SKM-1 treated with dmso at 0.1 percent for 144 hours (cell line): Measurements from ENCODE around the gene PPIL4.
A peak's percentile ranks its signal among the peaks of the same experiment; 100 is the strongest.

Source experiments
- DNase-seq: peaks from one replicate; lab custom pipeline; 2025; ENCODE audit not compliant: unreplicated experiment; lab: John Stamatoyannopoulos, UW

The PPIL4 gene, protein sequence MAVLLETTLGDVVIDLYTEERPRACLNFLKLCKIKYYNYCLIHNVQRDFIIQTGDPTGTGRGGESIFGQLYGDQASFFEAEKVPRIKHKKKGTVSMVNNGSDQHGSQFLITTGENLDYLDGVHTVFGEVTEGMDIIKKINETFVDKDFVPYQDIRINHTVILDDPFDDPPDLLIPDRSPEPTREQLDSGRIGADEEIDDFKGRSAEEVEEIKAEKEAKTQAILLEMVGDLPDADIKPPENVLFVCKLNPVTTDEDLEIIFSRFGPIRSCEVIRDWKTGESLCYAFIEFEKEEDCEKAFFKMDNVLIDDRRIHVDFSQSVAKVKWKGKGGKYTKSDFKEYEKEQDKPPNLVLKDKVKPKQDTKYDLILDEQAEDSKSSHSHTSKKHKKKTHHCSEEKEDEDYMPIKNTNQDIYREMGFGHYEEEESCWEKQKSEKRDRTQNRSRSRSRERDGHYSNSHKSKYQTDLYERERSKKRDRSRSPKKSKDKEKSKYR

DNA sequence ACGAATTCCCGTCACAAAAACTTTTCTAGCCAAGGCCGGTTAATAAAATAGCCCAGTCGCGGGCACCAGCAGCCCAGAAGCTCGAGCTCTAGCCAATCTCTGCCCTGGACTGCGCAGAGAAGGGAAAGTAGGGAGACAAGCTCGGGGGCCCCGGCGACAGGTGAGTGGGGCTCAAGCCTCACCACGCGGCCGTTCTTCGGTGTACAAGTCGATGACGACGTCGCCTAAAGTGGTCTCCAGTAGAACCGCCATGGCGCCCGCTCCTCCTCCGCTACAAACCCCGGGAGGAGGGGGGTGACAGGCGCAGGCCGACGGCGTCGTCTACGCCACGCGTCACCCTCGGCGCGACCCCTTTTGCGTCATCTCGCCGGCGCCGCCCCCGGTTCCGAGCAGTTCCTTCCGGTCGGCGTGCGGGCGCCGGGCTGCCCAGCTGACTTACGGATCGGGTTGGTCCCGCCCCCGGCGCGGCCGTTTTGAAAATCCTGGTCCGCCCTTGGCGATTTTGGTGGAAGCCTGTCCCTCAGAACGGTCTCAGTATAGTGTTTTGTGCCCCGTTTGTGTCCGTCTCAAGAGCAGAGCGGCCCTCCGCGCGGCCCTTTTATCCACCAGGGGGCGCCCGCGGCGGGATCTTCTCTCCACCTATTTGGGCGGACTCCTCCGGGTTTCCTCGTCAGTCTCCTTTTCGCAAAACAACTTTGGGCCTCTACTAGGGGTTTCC lies at the start of gene PPIL4:
Gene PPIL4 (minus strand): TSS at position 290 of the 718 bp plus-strand sequence. CDS start 38 bp downstream, at position 252.
- peak; percentile 85 for DNase-seq

DNA sequence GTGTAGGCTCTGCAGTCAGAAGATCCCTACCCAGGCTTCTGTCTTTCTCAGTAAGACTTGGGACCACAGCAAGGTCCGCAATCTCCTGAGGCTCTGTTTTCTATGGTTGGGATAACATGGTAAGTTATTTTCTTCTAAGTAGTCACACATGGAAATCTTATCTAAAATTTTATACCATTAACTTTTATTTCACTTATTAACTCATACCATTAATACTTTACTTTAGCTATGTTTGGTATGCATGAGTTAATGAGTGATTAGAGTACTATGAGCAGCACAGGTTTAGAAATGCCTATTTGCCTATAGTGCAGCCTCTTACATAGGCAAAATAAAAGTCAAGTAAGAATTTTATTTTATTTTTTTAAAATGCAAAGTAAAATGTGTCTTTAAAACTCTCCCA lies 47.6 kb upstream of the PPIL4 start:
- no peak for DNase-seq

DNA sequence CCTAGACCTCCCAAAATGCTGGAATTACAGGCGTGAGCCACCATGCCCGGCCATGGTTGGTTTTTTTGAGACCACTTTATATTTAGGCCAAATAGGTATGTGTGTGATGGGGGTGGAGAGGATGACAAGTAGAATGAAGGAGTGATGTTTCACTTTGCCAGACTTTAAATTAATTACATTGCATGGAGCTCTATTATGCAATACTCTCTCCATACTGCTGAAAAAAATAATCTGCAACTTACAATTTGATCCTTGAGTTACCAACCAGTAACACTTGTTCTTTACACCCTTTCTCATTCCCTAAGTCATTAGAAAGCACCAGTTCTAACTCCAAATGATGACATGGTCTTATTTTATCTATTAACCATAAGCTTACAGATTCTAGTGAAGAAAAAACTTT lies 47.1 kb upstream of the PPIL4 start:
- no peak for DNase-seq

DNA sequence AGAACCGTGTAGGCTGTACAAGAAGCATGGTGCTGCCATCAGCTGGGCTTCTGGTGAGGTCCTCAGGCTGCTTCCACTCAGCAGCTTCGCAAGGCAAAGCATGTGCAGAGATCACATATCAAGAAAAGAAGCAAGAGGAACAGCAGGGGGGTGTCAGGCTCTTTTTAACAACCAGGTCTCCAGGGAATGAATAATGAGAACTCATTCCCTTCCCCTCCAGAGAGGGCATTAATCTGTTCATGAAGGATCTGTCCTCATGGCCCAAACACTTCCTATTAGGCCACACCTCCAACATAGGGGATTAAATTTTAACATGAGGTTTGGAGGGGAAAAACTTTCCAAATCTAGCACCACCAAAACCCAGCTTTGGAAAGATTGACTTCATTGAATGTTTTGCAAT lies 40.3 kb upstream of the PPIL4 start:
- no peak for DNase-seq

DNA sequence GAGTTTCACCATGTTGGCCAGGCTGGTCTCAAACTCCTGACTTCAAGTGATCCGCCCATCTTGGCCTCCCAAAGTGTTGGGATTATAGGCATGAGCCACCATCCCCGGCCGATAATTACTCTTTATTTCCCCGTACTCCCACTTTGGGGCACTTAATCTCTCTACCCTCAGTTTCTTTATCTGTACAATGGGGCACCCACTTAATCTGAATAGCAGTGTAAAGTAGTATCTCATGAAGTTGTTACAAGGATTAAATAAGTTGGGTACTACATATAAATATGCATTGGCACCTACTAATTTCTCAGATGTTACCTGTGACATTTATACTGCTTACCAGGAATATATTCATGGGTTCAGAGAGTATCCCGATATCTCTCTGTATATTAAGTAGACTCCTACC lies 35.5 kb upstream of the PPIL4 start:
- DNase-seq, result no peak

DNA sequence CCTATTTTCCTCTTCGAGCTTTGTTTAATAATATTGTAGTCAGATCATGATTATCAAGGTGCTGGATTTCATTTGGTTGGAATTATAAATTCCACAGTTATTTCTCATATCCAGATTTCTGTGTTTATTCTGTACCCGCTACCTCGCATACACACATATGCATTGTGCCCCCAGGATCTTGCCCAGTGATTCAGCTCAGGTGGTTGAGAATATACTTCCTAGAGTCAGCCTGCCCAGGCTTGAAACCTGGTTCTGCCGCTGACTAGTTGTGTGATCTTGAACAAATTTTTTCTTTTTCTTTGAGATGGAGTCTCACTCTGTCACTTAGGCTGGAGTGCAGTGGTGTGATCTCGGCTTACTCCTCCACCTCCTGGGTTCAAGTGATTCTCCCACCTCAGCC lies 35.0 kb upstream of the PPIL4 start:
- DNase-seq, result no peak

DNA sequence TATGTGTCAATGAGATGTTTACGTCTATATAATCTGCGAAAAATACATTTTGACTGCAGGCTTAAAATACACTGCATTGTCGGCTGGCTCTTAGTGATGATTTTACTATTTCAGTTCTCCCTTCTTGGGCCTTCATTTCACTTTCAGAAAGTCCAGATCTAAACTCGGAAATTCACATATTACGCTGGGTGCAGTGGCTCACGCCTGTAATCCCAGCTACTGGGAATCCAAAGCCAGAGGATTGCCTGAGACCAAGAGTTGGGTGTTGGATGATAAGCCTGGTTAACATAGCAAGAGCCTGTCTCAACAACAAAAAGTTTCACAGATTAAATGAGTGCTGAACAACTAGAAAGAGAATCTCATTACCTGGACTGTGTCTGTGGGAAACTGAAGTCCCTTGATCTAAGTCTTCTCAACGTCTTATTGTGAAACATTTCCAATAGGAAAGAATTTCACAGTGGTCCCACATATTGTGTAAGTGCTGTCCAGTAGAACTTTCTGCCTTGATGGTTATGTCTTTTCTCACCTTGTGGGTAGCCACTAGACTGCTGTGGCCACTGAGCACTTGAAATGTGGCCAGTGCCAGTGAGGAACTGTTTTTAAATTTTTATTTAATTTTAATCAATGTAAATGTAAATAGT lies 22.2 kb upstream of the PPIL4 start:
- no peak for DNase-seq

DNA sequence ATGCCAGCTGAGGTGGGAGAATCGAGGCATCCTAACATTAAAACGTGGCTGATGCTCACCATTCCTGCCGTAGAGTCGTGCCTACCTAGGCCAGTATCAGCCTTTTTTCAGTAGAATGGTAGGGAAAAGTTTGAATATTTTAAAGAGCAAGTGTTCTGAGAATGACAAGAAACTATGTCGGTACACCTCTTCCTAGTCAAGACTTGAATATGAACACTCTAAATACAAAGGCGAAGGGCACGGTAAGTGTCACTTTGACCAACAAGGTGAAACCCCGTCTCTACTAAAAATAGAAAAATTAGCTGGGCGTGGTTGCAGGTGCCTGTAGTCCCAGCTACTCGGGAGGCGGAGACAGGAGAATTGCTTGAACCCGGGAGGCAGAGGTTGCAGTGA lies 21.3 kb upstream of the PPIL4 start:
- DNase-seq, result no peak

DNA sequence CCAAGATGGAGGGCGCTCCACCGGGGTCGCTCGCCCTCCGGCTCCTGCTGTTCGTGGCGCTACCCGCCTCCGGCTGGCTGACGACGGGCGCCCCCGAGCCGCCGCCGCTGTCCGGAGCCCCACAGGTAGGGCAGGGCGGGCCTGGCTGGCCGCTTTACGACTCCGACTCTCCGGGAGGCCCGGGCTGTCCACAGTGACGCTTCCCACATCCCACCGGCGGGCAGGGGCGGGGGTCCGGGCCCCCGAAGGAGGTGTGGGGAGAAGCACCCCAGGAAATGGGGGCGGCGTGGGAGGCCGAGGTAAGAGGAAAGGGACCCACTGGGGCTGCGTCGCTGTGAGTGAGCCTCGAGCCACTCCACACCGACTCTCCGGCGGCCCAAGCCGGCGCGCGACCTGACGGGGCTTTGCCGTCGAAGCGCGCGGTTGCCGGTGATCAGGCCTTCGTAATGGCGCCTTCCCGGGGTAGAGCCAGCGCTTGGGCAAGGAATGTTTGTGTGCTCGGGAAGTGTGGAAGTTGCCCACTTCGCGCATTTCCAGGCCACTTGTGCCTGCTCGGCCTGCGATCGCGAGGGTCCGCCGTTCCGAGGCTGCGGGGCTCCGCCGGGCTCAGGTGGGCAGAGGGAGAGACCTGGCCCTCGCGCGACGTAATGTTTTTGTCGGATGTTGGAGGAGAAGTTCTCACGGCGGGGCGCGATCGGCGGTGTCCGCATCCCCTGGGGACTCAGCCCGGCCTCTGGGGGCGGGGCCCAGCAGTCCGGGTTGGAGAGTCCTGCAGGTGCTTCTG lies 20.8 kb upstream of the PPIL4 start:
- peak; percentile 11 for DNase-seq

DNA sequence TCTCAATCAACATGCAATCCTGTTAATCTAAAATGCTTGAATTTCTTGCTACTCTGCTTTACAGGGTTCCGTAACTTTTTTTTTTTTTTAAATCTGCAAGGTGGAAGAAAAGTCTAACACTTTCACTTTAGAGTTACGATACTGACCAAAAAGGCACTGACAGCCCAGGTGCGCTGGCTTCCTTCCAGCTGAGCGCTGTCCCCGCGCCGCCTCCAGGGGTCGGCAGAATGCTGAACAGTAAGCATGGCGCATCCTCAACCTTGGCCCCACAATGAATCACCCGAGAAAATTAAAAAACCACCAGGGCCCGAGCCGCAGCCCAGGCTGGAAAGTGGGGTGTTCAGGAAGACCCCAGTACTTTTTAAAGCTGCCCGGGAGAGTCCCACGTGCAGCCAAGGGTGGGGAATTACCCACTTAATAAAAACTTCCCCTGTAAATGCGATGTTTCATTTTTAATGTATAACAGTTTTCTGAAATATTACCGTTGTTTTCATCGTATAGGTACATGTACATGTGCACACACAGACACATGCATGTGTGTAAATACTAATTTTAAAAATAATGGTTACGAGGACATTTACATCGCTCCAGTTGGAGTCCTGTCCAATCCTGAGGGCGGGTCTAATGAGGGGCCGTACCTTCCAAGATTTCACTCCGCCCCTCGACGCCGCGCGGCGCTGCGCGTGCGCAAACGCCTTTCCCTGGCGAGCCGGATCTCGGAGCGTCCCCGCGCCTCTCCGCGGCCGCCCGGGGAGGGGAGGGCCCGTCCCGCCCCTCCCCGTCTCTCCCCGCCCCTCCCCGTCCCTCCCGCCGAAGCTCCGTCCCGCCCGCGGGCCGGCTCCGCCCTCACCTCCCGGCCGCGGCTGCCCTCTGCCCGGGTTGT lies 19.9 kb upstream of the PPIL4 start, which contains the start of gene GINM1:
Gene GINM1 (plus strand): TSS at position 849 of the 883 bp plus-strand sequence. CDS start 40 bp downstream, outside the sequence.
- peak; percentile 88 for DNase-seq

DNA sequence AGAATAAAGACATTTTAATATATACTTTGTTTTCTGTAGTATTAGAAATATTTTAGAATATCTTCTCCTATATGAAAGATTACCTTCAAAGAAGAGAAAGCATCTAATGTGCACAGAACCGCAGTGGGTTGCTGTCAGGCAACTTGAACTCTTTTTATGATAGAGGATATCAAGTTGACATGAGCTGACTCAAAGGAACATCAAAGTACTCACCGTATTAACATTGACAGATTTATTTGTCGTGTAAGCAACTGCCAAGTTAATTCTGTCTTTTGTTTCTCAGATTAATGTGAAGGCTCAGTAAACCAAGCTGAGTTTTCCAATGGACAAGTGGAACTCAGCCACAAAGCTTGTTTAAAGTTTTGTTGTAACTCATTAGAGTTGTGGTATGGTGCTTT lies 18.1 kb upstream of the PPIL4 start:
- no peak for DNase-seq

DNA sequence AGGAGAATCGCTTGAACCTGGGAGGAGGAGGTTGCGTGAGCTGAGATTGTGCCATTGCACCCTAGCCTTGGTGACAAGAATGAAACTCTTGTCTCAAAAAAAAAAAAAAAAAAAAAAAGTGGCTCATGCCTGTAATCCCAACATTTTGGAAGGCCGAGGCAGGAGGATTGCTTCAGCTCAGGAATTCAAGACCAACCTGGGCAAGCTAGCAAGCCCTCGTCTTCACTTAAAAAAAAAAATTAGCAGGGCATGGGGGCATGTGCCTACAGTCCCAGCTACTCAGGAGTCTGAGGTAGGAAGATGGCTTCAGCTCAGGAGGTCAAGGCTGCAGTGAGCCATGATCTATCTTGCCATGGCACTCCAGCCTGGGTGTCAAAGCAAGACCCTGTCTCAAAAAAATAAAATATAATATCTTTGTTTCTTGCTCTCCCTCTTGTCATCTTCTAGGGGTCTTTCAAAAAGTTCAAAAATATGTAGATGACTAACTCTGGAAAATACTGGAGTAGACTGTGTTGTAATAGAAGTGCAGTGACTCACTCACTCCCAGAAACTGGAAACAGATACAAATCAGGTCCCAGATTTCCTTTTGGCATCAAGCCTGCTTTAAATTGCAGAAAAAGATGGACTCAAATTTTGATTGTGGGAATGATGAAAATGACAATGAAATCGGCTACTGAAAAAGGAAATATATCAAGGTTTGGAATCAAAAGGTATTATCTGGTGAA lies 17.5 kb upstream of the PPIL4 start:
- no peak for DNase-seq

DNA sequence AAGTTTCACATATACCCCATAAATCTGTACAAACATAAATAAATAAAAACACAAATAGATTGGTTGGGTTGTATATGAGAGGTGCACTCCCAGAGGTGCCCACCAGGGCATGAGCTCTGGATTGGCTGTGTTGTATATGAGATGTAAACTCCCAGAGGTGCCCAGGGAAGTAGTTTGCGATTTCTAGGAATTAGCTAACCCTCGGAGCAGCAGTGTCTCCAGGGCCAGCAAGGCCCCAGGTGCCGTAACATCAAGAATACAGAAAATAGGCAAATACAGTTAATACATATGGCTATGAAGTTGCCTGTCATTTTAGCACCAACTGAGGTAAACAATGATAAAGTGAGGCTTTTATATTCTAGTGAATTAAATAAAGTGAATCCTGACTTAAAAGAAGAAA lies 14.9 kb upstream of the PPIL4 start:
- no peak for DNase-seq

DNA sequence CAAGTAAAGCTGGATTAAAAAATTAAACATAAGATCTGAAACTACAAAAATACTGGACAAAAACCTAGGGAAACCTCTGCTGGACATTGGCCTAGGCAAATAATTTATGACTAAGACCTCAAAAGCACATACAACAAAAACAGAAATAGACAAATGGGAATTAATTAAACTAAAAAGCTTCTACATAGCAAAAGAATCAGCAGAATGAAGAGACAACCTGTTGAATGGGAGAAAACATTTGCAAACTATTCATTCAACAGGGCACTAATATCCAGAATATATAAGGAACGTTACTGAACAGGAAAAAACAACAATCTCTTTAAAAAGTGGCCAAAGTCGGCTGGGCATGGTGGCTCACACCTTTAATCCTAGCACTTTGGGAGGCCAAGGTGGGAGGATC lies 13.5 kb upstream of the PPIL4 start:
- DNase-seq, result no peak

DNA sequence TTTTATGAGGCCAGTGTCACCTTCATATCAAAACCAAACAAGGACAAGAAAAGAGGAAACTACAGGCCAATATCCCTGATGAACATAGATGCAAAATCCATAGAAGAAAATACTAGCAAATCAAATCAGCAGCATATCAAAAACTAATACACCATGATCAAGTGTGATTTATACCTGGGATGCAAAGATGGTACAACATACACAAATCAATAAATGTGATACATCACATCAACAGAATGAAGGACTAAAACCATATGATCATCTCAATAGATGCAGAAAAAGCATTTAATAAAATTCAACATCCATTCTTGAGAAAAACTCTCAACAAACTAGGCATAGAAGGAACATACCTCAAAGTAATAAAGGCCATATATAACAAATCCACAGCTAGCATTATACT lies 12.2 kb upstream of the PPIL4 start:
- DNase-seq, result no peak

DNA sequence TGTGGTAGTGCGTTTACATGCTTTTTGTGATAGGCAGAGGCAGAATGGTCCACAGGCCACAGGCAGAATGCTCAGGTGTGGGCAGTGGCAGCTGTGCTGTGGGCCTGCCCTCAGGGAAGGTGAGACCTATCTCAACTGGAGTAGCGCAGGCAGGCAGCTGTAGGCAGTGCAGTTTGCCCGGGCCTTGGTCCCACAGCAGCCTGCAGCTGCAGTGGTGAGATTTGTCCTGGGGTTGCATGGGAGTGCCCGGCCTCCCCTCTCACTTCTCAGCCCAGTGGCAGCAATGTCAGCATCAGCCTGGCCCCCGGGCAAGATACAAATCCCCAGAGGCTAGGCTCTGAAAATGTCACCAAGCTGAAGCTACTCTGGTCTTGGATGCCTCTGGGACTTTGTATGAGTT lies 6.1 kb upstream of the PPIL4 start:
- no peak for DNase-seq

DNA sequence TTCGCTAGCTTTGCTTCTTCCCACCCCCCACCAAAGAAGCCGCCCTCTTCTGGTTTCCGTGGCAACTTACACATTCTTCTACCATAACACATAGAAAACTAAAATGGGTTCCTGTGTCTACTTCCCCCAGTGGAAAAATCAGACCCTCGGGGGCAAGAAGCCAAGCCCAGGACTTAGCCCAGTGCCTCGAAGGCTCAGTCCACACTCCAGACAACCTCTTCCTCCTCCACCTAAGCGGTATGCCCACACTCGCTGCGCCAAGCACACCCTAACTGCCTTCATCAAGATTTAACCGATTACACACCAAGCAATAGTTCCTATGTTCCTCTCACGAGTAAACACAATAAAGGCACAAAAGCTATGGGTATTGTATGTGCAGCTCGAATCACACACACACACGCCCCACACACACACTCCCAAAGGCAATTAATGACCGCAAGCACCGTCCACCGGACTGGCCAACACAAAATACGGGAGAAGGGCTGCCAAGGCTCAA lies 537 bp downstream of the PPIL4 start:
- DNase-seq, result peak; percentile 39

DNA sequence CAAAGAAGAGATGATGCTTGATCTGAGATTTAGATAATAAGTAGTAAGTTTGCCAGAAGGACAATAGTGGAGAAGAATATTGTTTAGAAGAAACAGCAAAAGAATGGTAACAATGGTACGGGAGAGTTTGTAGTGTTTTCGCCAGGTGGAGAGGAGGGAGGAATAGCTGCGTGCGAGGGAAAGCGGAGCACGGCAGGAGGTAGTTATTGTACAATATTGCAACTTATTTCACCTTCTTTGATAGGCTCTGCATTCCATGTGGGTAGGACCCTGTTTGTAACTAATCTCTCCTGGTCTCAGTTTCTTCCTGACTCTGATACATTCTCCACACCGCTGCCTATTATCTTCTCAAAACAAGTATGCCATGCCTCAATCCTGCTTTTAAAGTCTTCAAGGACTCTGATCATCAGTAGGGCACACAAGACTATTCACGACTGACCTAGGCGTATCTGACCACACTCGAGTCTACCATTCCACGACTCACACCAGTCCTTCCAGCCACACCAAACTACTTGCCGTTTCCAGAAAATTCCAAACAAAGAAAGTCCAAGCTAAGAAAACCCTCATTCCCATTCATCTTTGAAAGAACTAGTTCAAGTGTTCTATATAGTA lies 1.1 kb downstream of the PPIL4 start:
- no peak for DNase-seq

DNA sequence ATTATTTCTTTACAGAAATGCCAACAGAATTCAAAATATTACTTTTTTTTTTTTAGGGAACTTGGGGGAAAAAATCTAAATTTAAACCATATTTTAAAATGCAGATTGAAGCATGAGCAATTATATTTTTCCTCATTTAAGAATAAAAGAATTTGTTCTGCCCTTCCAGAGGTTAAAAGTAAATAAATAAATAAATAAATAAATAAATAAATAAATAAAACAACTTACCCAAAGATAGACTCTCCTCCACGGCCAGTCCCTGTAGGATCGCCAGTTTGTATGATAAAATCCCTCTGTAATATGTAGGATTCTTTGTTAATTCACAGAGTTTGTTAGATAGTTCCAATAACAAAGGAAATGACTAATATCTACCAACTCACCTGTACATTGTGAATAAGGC lies 4.7 kb downstream of the PPIL4 start:
- DNase-seq, result no peak
